Nephron progenitor cell (in vitro differentiated cells): ENCODE measurements around the gene PHLDA2.

Experiments used
- DNase-seq: peaks from one replicate; pipeline ENCODE4 v3.0.0; 2021
- H3K27ac Mint-ChIP-seq: 2 replicates; pipeline ENCODE4 v1.8.0; 2021; ENCODE audit warnings: mild to moderate bottlenecking, moderate library complexity, mixed read lengths
- H3K27me3 Mint-ChIP-seq: 2 replicates; pipeline ENCODE4 v1.8.0; 2021; ENCODE audit warnings: mild to moderate bottlenecking, low read depth, mixed read lengths; ENCODE audit not compliant: poor library complexity
- H3K36me3 Mint-ChIP-seq: 2 replicates; pipeline ENCODE4 v1.8.0; 2021; ENCODE audit warnings: low read depth, mixed read lengths
- H3K4me1 Mint-ChIP-seq: 2 replicates; pipeline ENCODE4 v1.8.0; 2021; ENCODE audit warnings: mixed read lengths
- H3K4me3 Mint-ChIP-seq: 2 replicates; pipeline ENCODE4 v1.8.0; 2021; ENCODE audit warnings: mild to moderate bottlenecking, moderate library complexity, mixed read lengths
- H3K9me3 Mint-ChIP-seq: 2 replicates; pipeline ENCODE4 v1.8.0; 2021; ENCODE audit warnings: mild to moderate bottlenecking, moderate library complexity, mixed read lengths
- CTCF ChIP-seq: fragments of 200-600 bp; sonication (generic); IDR thresholded peaks from 2 replicates; pipeline ENCODE4 v1.5.0; 2021; ENCODE audit warnings: antibody characterized with exemption

The PHLDA2 gene

GRCh38 chr11:2968341-2968900, 39.2 kb upstream of the PHLDA2 start:
- Mint-ChIP-seq H3K36me3 (peaks cover 88% of the 10 kb centered on the region), H3K4me1 (no peaks in the 10 kb centered on the region), H3K27ac (no peak overlapping the region), H3K4me3 (no peak overlapping the region), H3K9me3 (no peaks in the 10 kb centered on the region), H3K27me3 (no peaks in the 10 kb centered on the region)
- DNase-seq: no peak
- no peak for TF ChIP-seq CTCF

GRCh38 chr11:2964782-2965181, 35.6 kb upstream of the PHLDA2 start:
- Mint-ChIP-seq H3K36me3 (peaks cover 91% of the 10 kb centered on the region), H3K27ac (no peak overlapping the region), H3K4me1 (no peaks in the 10 kb centered on the region), H3K4me3 (no peak overlapping the region), H3K9me3 (no peaks in the 10 kb centered on the region), H3K27me3 (no peaks in the 10 kb centered on the region)
- TF ChIP-seq CTCF: no peak
- no peak for DNase-seq

- H3K9me3 Mint-ChIP-seq: no peaks in the 10 kb centered on the region
- no peak for TF ChIP-seq CTCF
- no peak for DNase-seq
- peaks cover 91% of the 10 kb centered on the region for H3K36me3 Mint-ChIP-seq
- H3K27me3 Mint-ChIP-seq: no peaks in the 10 kb centered on the region
- H3K27ac Mint-ChIP-seq: no peak overlapping the region
- H3K4me3 Mint-ChIP-seq: no peak overlapping the region
- H3K4me1 Mint-ChIP-seq: no peaks in the 10 kb centered on the region
Observed at GRCh38 chr11:2963761-2964160, 34.5 kb upstream of the PHLDA2 start.

- DNase-seq: no peak
- Mint-ChIP-seq H3K27me3 (no peaks in the 10 kb centered on the region), H3K36me3 (peaks cover 91% of the 10 kb centered on the region)
Observed at GRCh38 chr11:2963112-2963754, 34.0 kb upstream of the PHLDA2 start.

GRCh38 chr11:2961080-2961479, 31.9 kb upstream of the PHLDA2 start:
- no peak for TF ChIP-seq CTCF
- DNase-seq: no peak
- Mint-ChIP-seq H3K27ac (peak overlapping the region; percentile 50), H3K9me3 (no peaks in the 10 kb centered on the region), H3K36me3 (peaks cover 89% of the 10 kb centered on the region), H3K4me3 (no peak overlapping the region), H3K27me3 (no peaks in the 10 kb centered on the region), H3K4me1 (peaks cover 9% of the 10 kb centered on the region)

More at GRCh38 chr11:2963112-2963754, 34.0 kb upstream of the PHLDA2 start:
- TF ChIP-seq CTCF: no peak
- Mint-ChIP-seq H3K27ac (no peak overlapping the region), H3K9me3 (no peaks in the 10 kb centered on the region), H3K4me1 (no peaks in the 10 kb centered on the region), H3K4me3 (no peak overlapping the region)

GRCh38 chr11:2960139-2960538, 30.9 kb upstream of the PHLDA2 start:
- Mint-ChIP-seq H3K27ac (peak overlapping the region; percentile 38), H3K27me3 (no peaks in the 10 kb centered on the region), H3K9me3 (no peaks in the 10 kb centered on the region), H3K4me1 (peaks cover 9% of the 10 kb centered on the region), H3K4me3 (no peak overlapping the region), H3K36me3 (peaks cover 91% of the 10 kb centered on the region)
- no peak for TF ChIP-seq CTCF
- no peak for DNase-seq
